GM12801 (cell line): ENCODE results near the gene PAXX.
A peak's percentile ranks its signal among the peaks of the same experiment; 100 is the strongest.

Experiments
- TF ChIP-seq, protein P1 (sequence below): IDR thresholded peaks from one replicate; pipeline ENCODE4 v1.5.1; 2011; ENCODE audit warnings: control low read depth; ENCODE audit not compliant: insufficient read length; ENCODE audit errors: extremely low read depth

The PAXX gene

DNA sequence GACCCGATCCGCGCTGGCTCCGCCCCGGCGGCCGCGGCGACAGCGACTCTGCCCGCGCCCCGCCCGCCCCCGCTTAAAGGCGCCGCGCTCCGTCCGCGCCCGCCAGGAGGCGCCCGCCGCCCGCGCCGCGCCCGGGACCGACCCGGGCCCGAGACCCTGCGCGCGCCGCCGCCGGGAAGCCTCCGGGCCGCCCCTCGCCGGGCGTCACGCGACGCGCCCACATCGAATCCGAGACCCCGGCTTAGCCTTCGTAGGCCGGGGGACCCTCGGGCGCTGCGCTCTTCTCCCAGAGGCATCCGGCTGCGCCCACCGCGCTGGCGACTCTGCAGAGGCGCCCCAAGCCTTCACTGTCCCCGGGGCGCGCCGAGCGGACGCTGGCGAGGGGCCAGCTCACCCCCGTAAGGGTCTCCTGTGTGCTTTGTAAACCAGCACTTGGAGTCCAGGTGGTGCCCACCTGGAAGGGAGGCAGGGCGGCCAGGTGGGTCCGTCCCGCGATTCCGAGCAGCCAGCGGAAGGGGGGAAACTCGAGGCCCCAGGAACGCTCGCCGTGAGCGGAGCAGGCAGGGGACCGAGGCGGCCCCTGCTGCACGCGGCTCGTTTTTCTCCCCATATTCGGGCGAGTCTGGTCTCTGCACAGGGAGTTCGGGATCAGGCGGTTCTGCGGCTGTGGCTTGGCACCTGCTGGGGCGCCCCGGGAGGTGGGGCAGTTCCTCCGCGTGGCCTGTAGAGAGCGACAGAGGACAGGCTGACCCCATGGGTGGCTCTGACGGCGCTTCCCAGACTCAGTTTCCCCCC is 36.2 kb downstream of the PAXX start:
- TF ChIP-seq, protein P1, sequence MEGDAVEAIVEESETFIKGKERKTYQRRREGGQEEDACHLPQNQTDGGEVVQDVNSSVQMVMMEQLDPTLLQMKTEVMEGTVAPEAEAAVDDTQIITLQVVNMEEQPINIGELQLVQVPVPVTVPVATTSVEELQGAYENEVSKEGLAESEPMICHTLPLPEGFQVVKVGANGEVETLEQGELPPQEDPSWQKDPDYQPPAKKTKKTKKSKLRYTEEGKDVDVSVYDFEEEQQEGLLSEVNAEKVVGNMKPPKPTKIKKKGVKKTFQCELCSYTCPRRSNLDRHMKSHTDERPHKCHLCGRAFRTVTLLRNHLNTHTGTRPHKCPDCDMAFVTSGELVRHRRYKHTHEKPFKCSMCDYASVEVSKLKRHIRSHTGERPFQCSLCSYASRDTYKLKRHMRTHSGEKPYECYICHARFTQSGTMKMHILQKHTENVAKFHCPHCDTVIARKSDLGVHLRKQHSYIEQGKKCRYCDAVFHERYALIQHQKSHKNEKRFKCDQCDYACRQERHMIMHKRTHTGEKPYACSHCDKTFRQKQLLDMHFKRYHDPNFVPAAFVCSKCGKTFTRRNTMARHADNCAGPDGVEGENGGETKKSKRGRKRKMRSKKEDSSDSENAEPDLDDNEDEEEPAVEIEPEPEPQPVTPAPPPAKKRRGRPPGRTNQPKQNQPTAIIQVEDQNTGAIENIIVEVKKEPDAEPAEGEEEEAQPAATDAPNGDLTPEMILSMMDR: no peak

DNA sequence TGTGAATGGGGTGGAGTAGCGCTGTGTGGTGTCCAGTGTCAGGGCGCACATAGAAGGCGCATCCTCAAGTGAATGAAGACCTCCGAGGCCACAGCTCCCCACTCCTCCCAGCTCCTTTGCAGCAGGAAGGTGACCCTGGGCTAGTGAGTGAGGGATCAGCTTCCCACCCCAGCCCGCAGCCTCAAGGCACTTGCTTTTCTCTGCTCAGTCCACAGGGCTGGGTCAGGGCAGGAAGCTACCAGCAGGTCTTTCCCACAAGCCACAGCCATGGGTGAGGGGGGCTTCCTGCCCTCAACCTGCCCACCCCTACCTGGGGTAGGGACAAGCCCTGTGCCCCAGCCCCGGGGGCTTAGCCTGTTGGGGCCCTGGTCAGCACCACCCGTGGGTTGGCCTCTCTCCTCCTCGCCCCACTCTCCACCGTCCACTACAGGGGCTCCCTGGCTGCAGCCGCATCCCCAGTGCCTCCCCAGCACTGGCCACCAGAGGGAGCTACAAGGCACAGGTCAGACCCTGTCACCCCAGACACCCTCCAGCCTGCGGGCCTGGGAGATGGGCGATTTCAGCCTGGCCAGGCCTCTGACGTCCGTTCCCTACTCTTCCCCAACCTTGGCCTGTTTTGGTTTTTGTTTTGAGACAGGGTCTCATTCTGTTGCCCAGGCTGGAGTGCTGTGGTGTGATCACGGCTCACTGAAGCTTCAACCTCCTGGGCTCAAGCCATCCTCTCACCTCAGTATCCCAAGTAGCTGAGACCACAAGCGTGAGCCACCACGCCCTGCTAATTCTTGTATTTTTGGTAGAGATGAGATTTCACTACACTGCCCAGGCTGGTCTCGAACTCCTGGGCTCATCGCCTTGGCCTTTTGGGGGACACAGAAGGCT is 37.1 kb downstream of the PAXX start:
- TF ChIP-seq, protein P1: peak; percentile 35

DNA sequence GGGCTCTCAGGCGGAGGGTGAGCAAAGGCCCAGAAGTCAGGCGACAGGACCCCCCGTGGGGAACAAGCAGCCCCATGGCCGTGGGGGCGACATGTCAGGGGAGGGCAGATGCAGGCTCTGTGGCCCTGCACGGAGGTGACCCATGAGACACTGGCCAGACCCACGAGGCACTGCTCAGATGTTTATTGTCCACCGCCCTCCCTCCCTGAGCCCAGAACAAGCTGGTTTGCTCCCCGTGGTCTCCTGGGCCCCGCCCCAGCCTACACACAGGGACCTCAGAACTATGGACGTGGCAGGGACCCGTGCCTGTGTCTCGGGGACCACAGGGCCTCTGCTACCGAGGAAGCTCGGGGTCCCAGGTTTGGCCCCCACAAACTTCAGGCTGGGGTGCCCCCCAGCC is 37.8 kb downstream of the PAXX start:
- TF ChIP-seq, protein P1: no peak

DNA sequence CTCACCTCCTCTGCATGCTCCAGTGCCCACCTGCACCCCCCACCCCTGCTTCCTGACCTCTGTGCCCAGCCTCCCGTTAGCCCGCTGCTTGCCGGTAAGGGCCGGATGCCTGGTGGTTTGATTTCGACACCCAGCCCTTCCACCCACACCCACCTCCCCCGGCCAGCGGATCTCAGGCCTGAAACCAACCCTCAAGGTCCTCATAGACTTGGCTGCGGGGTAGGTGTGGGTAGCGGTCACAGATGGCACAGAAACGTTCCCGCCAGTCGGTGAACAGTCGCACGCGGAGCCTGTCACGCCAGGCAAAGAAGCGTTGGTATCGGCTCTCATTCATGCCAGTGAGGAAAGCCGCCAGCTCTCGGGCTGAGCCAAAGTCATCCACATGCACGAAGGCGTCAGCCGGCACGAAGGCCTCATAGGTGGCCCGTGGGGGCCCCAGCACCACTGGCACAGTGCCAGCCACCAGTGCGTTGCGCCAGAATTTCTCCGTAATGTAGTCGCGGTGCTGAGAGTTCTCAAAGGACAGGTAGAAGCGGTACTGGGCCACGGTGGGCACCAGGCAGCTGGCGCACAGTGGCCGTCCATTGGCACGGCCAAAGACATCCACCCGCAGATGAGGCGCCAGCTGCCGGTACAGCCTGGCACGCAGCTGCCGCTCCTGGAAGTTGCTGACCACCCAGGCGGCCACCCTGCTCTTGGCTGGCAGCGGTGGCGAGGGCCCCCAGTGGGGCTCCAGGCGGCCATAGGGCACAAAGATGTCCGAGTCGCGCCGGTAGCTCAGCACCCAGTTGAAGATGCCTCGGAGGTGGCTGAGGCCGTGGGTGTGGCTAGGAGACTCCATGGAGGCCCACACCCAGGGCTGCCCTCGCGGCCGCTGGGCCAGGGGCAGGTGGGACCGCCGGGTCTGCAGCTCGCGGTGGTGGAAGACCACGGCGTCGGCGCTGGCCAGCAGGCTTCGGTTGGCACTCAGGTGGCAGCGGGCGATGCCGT is 38.6 kb downstream of the PAXX start:
- TF ChIP-seq, protein P1: no peak

DNA sequence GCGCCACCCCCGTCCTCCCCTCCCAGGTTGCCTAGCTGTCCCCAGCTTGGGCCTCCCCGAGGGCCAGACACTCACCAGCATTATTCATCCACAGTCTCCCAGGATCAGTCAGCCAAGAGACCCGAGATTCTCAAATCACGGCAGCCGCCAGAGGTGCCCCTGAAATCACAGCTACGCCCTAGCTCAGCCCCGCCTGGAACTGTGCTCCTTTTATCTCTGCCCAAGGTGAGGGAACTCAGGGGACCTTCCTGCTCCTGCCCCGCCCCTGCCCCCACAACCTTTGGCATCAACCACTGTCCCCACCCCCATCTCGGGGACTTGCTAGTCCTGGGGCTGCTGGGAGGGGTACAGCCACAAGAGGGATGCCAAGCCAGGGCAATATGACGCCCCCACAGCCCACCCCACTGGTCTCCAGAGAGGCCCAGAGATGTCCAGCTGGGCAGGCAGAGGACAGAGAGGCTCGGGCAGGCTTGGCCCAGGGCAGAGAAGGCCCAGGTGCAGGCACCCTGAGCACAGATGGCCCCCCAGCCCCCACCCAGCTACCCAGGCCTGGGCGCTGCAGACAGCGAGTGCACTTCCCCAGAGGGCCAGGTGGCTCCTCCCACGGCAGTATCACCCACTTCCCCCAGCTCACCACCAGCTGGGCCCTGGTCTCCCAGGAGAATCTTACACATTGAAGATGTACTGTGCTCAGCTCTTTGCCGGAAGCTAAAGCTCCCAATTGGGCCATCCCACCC is 39.9 kb downstream of the PAXX start, which contains the start of gene FUT7:
Gene FUT7 (minus strand): TSS at position 185 of the 737 bp plus-strand sequence. CDS start 97 bp downstream, at position 88.
- TF ChIP-seq, protein P1: no peak

DNA sequence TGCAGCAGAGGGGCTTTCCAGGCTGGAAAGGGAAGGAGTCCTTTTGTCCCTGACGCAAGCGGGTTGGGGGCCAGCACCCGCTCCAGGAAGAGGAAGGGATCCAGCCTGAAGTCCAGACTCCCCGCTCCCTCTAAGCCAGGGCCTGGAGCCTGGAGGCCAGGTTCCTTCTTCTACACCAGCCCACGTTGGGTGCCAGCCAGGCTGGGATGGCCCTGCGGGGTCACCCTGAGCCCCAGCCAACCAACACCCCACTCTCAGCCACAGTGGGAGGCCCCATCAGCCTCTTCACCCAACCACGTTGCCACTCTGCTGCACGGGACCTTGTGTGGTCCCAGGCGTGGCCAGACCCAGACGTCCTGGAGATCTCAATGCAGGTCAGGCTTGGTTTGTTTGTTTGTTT is 40.6 kb downstream of the PAXX start:
- TF ChIP-seq, protein P1: no peak
